ENCODE results near the gene MYO3A. TPM values are rescaled to one million over a fixed set of nuclear protein-coding genes. Genes with fewer than 3 reads are reported as not detected.

MYO3A gene
- total and polyA plus RNA-seq, 2 donors (not counting 3 experiments of a cell fraction or from before 2014, with no cell fraction given) = not detected

DNA sequence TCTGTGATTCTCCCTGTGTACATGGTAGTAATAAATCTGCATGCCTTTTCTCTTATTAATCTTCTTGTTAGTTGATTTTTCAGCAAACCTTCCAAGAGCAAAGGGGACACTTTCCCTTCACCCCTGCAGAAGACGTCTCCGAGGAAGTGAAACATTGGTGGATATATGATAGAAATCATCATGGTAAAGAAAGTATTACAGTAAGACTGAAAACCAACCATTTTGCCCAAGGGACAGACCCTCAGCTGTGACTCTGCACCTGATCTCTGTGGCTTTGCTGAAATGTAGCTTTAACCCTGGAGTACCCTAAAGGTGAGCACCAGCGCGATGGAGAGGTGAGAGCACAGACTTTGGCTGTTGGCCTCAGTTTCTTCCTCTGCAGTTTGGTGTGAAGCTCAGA, 32.8 kb upstream of the MYO3A start:
- Histone ChIP-seq H3K27ac (ENCODE audit: insufficient read depth, low read depth, low read length) (no peak overlapping the region), H3K4me2 (ENCODE audit: insufficient read depth, low read length) (no peak overlapping the region), H3K36me3 (ENCODE audit: control insufficient read depth in 2 of 2, extremely low read depth in 1 of 2, insufficient read depth in 2 of 2, low read length in 2 of 2) (no peaks in the 10 kb centered on the region), H4K20me1 (replicated peaks; ENCODE audit: control insufficient read depth, extremely low read depth, insufficient read depth, low read length) (no peaks in the 10 kb centered on the region), H3K79me2 (ENCODE audit: control insufficient read depth, insufficient read depth, low read length) (no peaks in the 10 kb centered on the region), H3K27me3 (ENCODE audit: control insufficient read depth in 2 of 2, insufficient read depth in 2 of 2, low read length in 2 of 2) (no peaks in the 10 kb centered on the region), H3K9me3 (replicated peaks; ENCODE audit: control insufficient read depth, insufficient read depth, low read length) (no peaks in the 10 kb centered on the region), H2AFZ (ENCODE audit: low read depth, low read length) (no peak overlapping the region), H3K9me1 (replicated peaks; ENCODE audit: control insufficient read depth, extremely low read depth, insufficient read depth, low read length) (no peaks in the 10 kb centered on the region), H3K4me3 (replicated peaks in 1 of 3; ENCODE audit: insufficient read depth in 1 of 3, low read depth in 1 of 3, low read length in 3 of 3) (no peak overlapping the region), H3K4me1 (ENCODE audit: control insufficient read depth, extremely low read depth, insufficient read depth, low read length) (no peaks in the 10 kb centered on the region), H3K9ac (replicated peaks; ENCODE audit: extremely low read depth, insufficient read depth, low read length) (no peak overlapping the region)
- POLR2A ChIA-PET = no interaction called here
- FAIRE-seq (no peak), DNase-seq (ENCODE audit: low read depth, low spot score) (no peak)
- intact Hi-C loops (cut with micrococcal nuclease) (no loop called here), dilution Hi-C loops (cut with MboI; ENCODE audit: extremely low pct_ligation_motif_present, low sequenced_read_pairs) (no loop called here)
- BruUV-seq (replicated peaks) = no TSS peak
- TF ChIP-seq FOS (IDR thresholded peaks at IDR 0.05; ENCODE audit: borderline replicate concordance, insufficient read depth, low read length) = no peak
- TF ChIP-seq EZH2 (IDR thresholded peaks at IDR 0.05; ENCODE audit: borderline replicate concordance, low read depth, low read length, severe bottlenecking) = no peak
- TF ChIP-seq, protein P1, sequence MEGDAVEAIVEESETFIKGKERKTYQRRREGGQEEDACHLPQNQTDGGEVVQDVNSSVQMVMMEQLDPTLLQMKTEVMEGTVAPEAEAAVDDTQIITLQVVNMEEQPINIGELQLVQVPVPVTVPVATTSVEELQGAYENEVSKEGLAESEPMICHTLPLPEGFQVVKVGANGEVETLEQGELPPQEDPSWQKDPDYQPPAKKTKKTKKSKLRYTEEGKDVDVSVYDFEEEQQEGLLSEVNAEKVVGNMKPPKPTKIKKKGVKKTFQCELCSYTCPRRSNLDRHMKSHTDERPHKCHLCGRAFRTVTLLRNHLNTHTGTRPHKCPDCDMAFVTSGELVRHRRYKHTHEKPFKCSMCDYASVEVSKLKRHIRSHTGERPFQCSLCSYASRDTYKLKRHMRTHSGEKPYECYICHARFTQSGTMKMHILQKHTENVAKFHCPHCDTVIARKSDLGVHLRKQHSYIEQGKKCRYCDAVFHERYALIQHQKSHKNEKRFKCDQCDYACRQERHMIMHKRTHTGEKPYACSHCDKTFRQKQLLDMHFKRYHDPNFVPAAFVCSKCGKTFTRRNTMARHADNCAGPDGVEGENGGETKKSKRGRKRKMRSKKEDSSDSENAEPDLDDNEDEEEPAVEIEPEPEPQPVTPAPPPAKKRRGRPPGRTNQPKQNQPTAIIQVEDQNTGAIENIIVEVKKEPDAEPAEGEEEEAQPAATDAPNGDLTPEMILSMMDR (IDR thresholded peaks at IDR 0.05; ENCODE audit: extremely low read depth in 1 of 2, insufficient read depth in 1 of 2, low read depth in 1 of 2, low read length in 2 of 2) = no peak
- no peak for TF ChIP-seq POLR2A (IDR thresholded peaks at IDR 0.05; ENCODE audit: low read depth, low read length)
- TF ChIP-seq, protein P2, sequence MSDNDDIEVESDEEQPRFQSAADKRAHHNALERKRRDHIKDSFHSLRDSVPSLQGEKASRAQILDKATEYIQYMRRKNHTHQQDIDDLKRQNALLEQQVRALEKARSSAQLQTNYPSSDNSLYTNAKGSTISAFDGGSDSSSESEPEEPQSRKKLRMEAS (IDR thresholded peaks at IDR 0.05; ENCODE audit: insufficient read depth, insufficient read length) = no peak
- TF ChIP-seq GATA2 (IDR thresholded peaks at IDR 0.05; ENCODE audit: insufficient read depth, insufficient read length, low read depth, low read length) = no peak
- TF ChIP-seq JUN (IDR thresholded peaks at IDR 0.05; ENCODE audit: borderline replicate concordance, insufficient read depth, insufficient read length, low read depth) = no peak
- TF ChIP-seq MYC (IDR thresholded peaks at IDR 0.05; ENCODE audit: low read depth, low read length) = no peak
- TF ChIP-seq POLR2AphosphoS5 (IDR thresholded peaks at IDR 0.05; ENCODE audit: insufficient read depth, low read depth, low read length) = no peak
- CTCF ChIA-PET = no interaction called here

All from endothelial cell of umbilical vein (primary cell).